ENCODE results near the gene CHD9. TPM values are rescaled to one million over a fixed set of nuclear protein-coding genes. Genes with fewer than 3 reads are reported as not detected.

Gene CHD9
- total RNA-seq, 1 experiment from 2014 or later, result 18.9 TPM

GRCh38 chr16:53258809-53259208 is 204.0 kb downstream of the CHD9 start:
- Histone ChIP-seq H3K4me3 (replicated peaks in 1 of 2; ENCODE audit: low read depth in 1 of 2, low read length in 2 of 2) (no peak overlapping the region), H3K9me3 (ENCODE audit: control insufficient read depth in 1 of 2, insufficient read depth in 1 of 2, low read depth in 1 of 2, low read length in 2 of 2) (no peaks in the 10 kb centered on the region), H3K36me3 (ENCODE audit: control insufficient read depth in 1 of 2, insufficient read depth in 2 of 2, low read length in 2 of 2) (no peaks in the 10 kb centered on the region; a peak in 2 of 4 replicates), H3K4me1 (ENCODE audit: control insufficient read depth in 1 of 2, insufficient read depth in 2 of 2, low read length in 2 of 2) (no peaks in the 10 kb centered on the region), H3K79me2 (ENCODE audit: insufficient read depth, low read length) (no peaks in the 10 kb centered on the region), H3K9me2 (ENCODE audit: insufficient read depth) (no peaks in the 10 kb centered on the region), H3K9ac (ENCODE audit: low read length) (no peak overlapping the region), H3K4me2 (ENCODE audit: low read length) (no peak overlapping the region), H4K20me1 (ENCODE audit: insufficient read depth) (no peaks in the 10 kb centered on the region), H2AFZ (ENCODE audit: low read depth, low read length, poor library complexity, severe bottlenecking) (no peak overlapping the region), H3K27ac (ENCODE audit: low read depth, low read length) (no peak overlapping the region), H3K27me3 (ENCODE audit: insufficient read depth, low read length) (no peaks in the 10 kb centered on the region)
- intact Hi-C loops (cut with micrococcal nuclease), result no loop called here
- ChIA-PET CTCF (no interaction called here), POLR2A (no interaction called here), RAD21 (ENCODE audit: low non-redundant PET in 1 of 2, low total read pairs in 2 of 2, uncharacterized antibody in 2 of 2, unreplicated experiment in 2 of 2) (no interaction called here)
- no peak for TF ChIP-seq SIN3A (IDR thresholded peaks at IDR 0.05; ENCODE audit: low read depth)
- TF ChIP-seq EGR1 (IDR thresholded peaks at IDR 0.05; ENCODE audit: low read depth), result no peak
- no peak for TF ChIP-seq JUND (IDR thresholded peaks at IDR 0.05)
- TF ChIP-seq TCF7L2 (IDR thresholded peaks at IDR 0.05; ENCODE audit: borderline replicate concordance, extremely low read depth, insufficient read depth, insufficient read length), result no peak
- TF ChIP-seq ZNF274 (IDR thresholded peaks at IDR 0.05; ENCODE audit: low read depth, low read length), result no peak
- TF ChIP-seq YY1 (IDR thresholded peaks at IDR 0.05; ENCODE audit: extremely low read depth, insufficient replicate concordance, low read depth, low read length), result no peak
- no peak for TF ChIP-seq POLR2AphosphoS5 (IDR thresholded peaks at IDR 0.05; ENCODE audit: low read depth, low read length)
- TF ChIP-seq POLR2A (IDR thresholded peaks at IDR 0.05; ENCODE audit: borderline replicate concordance, extremely low read depth, insufficient read depth, insufficient read length), result no peak
- TF ChIP-seq CBX3 (IDR thresholded peaks at IDR 0.05; ENCODE audit: low read depth), result no peak
- DNase-seq (ENCODE audit: low read depth, low spot score) (no peak), ATAC-seq (no peak)
- no TSS peak for BruUV-seq (replicated peaks)

GRCh38 chr16:53261276-53261675 is 206.5 kb downstream of the CHD9 start:
- H3K9me2 ChIP-seq (ENCODE audit: insufficient read depth), result no peaks in the 10 kb centered on the region
- no TSS peak for BruUV-seq (replicated peaks)
- ATAC-seq, result no peak
- H3K4me3 ChIP-seq (replicated peaks in 1 of 2; ENCODE audit: low read depth in 1 of 2, low read length in 2 of 2), result no peak overlapping the region
- H3K36me3 ChIP-seq (ENCODE audit: control insufficient read depth in 1 of 2, insufficient read depth in 2 of 2, low read length in 2 of 2), result no peaks in the 10 kb centered on the region; a peak in 1 of 4 replicates
- no peak overlapping the region for H3K9ac ChIP-seq (ENCODE audit: low read length)
- H4K20me1 ChIP-seq (ENCODE audit: insufficient read depth), result no peaks in the 10 kb centered on the region
- no peaks in the 10 kb centered on the region for H3K27me3 ChIP-seq (ENCODE audit: insufficient read depth, low read length)
- H2AFZ ChIP-seq (ENCODE audit: low read depth, low read length, poor library complexity, severe bottlenecking), result no peak overlapping the region
- no peaks in the 10 kb centered on the region for H3K9me3 ChIP-seq (ENCODE audit: control insufficient read depth in 1 of 2, insufficient read depth in 1 of 2, low read depth in 1 of 2, low read length in 2 of 2)
- H3K4me1 ChIP-seq (ENCODE audit: control insufficient read depth in 1 of 2, insufficient read depth in 2 of 2, low read length in 2 of 2), result no peaks in the 10 kb centered on the region
- ChIA-PET CTCF (no interaction called here), RAD21 (ENCODE audit: low non-redundant PET in 1 of 2, low total read pairs in 2 of 2, uncharacterized antibody in 2 of 2, unreplicated experiment in 2 of 2) (no interaction called here), POLR2A (no interaction called here)
- TF ChIP-seq SRF (IDR thresholded peaks at IDR 0.05; ENCODE audit: low read depth), result no peak
- no peak for TF ChIP-seq EZH2 (IDR thresholded peaks at IDR 0.05)
- TF ChIP-seq ZNF274 (IDR thresholded peaks at IDR 0.05; ENCODE audit: low read depth, low read length), result no peak
- no peak for TF ChIP-seq POLR2AphosphoS5 (IDR thresholded peaks at IDR 0.05; ENCODE audit: low read depth, low read length)
- no peak for TF ChIP-seq RAD21 (IDR thresholded peaks at IDR 0.05; ENCODE audit: low read depth)
- TF ChIP-seq FOSL1 (IDR thresholded peaks at IDR 0.05; ENCODE audit: low read depth), result no peak
- TF ChIP-seq ZBTB33 (IDR thresholded peaks at IDR 0.05; ENCODE audit: extremely low read depth, insufficient replicate concordance, low read length), result no peak
- TF ChIP-seq ZFX (IDR thresholded peaks at IDR 0.05), result no peak
- TF ChIP-seq CBX3 (IDR thresholded peaks at IDR 0.05; ENCODE audit: low read depth), result no peak
- TF ChIP-seq YY1 (IDR thresholded peaks at IDR 0.05; ENCODE audit: extremely low read depth, insufficient replicate concordance, low read depth, low read length), result no peak
- TF ChIP-seq EZH2phosphoT487 (IDR thresholded peaks at IDR 0.05; ENCODE audit: borderline replicate concordance), result no peak
- no peak overlapping the region for H3K27ac ChIP-seq (ENCODE audit: low read depth, low read length)
- DNase-seq (ENCODE audit: low read depth, low spot score), result no peak
- no peaks in the 10 kb centered on the region for H3K79me2 ChIP-seq (ENCODE audit: insufficient read depth, low read length)
- intact Hi-C loops (cut with micrococcal nuclease), result no loop called here
- H3K4me2 ChIP-seq (ENCODE audit: low read length), result no peak overlapping the region

Data from HCT116 (cell line).